ENCODE measurements around the gene CRAT. TPM values are rescaled to one million over a fixed set of nuclear protein-coding genes. Genes with fewer than 3 reads are reported as not detected.
A peak's percentile ranks its signal among the peaks of the same experiment; 100 is the strongest.

CRAT gene
- total and polyA plus RNA-seq, 11 donors, result 37.0 to 126 (median 65.7) TPM

DNA sequence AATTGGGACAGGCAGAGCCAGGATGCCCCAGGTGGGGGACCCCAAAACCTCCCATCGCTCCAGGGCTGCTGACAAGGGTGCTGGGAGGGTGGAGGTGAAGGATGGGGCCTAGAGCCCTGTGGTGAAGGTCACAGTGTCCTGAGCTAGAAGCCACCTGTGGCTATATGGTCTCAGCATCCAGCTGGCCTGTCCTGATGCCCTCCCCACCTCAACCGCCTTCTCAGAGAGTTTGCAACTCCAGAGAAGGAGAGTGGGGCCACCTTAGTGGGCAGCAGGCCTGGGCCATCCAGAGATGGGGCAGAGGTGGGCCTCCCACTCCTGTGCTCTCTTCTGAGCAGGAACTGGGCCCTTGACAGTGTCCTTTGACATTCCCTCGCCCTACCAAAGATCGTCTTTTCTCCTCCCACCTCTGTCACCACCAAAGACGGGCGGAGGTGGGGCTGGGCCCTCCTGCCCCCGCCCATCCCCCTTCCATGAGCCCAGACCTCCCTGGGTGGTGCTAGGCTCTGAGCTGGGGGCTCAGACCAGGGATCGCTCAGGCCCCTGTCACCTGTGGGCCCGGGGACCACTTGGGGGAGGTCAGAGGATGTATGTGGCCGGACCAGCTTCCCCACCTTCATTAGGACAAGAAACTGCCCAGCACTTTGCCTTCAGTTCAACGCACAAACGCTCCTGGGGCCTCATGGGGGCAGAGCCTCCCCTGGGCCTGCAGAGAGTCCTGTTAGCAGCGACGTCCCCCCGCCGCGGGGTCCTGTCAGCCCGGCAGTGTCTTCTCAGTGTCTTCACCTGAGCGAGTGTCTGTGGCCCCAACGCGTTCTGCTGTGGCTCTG lies 39.7 kb downstream of the CRAT start:
- peaks cover 0 to 28% (median 11%) of the 10 kb centered on the region in 12 donors for H3K4me1 ChIP-seq
- no peaks in the 10 kb centered on the region for H3K27me3 ChIP-seq
- TF ChIP-seq, protein P1, sequence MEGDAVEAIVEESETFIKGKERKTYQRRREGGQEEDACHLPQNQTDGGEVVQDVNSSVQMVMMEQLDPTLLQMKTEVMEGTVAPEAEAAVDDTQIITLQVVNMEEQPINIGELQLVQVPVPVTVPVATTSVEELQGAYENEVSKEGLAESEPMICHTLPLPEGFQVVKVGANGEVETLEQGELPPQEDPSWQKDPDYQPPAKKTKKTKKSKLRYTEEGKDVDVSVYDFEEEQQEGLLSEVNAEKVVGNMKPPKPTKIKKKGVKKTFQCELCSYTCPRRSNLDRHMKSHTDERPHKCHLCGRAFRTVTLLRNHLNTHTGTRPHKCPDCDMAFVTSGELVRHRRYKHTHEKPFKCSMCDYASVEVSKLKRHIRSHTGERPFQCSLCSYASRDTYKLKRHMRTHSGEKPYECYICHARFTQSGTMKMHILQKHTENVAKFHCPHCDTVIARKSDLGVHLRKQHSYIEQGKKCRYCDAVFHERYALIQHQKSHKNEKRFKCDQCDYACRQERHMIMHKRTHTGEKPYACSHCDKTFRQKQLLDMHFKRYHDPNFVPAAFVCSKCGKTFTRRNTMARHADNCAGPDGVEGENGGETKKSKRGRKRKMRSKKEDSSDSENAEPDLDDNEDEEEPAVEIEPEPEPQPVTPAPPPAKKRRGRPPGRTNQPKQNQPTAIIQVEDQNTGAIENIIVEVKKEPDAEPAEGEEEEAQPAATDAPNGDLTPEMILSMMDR (IDR thresholded peaks at IDR 0.05), result no peak
- no peak for TF ChIP-seq POLR2A (IDR thresholded peaks at IDR 0.05)
- no peak for DNase-seq
- no peak for ATAC-seq
- 77 to 82% (median 79%) methylated on average over 19 to 21 of the region's 21 CpGs for WGBS, 4 donors
- peak overlapping the region in 2 of 12 donors; percentile 4 to 86 for H3K27ac ChIP-seq
- intact Hi-C loops (cut with DNase I), result no loop called here
- H3K36me3 ChIP-seq, result peaks cover 0 to 42% (median 27%) of the 10 kb centered on the region in 9 donors
- no peak overlapping the region for H3K4me3 ChIP-seq
- no peaks in the 10 kb centered on the region for H3K9me3 ChIP-seq

DNA sequence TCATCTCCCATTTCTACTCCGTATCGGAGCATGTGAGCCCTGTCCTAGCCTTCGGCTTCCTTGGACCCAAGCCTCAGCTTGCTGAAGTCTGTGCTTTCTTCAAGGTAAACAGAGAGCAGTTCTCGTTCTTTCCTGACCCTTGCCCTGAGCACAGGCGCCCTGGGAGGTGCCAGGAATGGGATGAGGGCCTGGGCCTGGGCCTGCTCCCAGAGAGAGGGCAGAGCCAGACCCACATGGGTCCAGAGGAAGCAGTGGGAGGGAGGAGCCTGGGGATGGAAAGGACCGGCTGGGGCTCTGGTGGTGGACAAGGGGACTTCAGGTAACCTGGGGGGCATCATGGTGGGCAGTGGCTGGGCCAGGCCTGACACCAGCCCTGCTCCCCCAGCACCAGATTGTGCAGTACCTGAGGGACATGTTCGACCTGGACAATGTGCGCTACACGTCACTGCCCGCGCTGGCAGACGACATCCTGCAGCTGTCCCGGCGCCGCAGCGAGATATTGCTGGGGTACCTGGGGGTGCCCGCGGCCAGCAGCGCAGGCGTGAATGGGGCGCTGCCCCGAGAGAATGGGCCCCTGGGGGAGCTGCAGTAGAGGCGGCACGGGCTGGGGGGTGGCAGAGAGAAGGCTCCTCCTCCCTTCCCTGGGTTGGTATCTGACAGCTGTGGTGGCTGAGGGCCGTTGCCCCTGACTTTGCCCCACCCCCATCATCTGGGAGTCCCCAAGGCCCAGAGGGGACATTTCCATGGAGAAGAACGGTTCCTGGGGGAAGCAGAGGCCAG lies 40.5 kb downstream of the CRAT start:
- H3K27me3 ChIP-seq, result no peaks in the 10 kb centered on the region

GRCh38 chr9:129068990-129069861 lies 41.4 kb downstream of the CRAT start:
- peak; percentile 83 to 91 (median 87) for DNase-seq
- peak; percentile 94 to 97 (median 96) for ATAC-seq
- WGBS, 4 donors, result 40 to 59% (median 55%) methylated on average over 25 to 31 of the region's 31 CpGs
- Histone ChIP-seq H3K4me1 (peaks cover 0 to 28% (median 11%) of the 10 kb centered on the region in 12 donors), H3K4me3 (peak overlapping the region in 1 of 12 donors; percentile 25), H3K27me3 (no peaks in the 10 kb centered on the region), H3K27ac (peak overlapping the region; percentile 51 to 93 (median 84)), H3K9me3 (no peaks in the 10 kb centered on the region), H3K36me3 (peaks cover 0 to 58% (median 44%) of the 10 kb centered on the region in 9 donors)
- TF ChIP-seq, protein P1 (IDR thresholded peaks at IDR 0.05), result peak in 1 of 12 donors; percentile 9
- peak in 1 of 2 donors; percentile 32 for TF ChIP-seq POLR2A (IDR thresholded peaks at IDR 0.05)
- intact Hi-C loops (cut with DNase I), result loop anchor here in 1 of 10 donors (10.0 kb wide), 1 partner anchor 1086 kb away; no protein-coding TSS in a partner anchor

More for the DNA sequence above, 40.5 kb downstream of the CRAT start:
- Histone ChIP-seq H3K4me3 (no peak overlapping the region), H3K4me1 (peaks cover 0 to 28% (median 11%) of the 10 kb centered on the region in 12 donors), H3K27ac (peak overlapping the region in 11 of 12 donors; percentile 47 to 91 (median 84)), H3K36me3 (peaks cover 0 to 51% (median 36%) of the 10 kb centered on the region in 9 donors), H3K9me3 (no peaks in the 10 kb centered on the region)
- DNase-seq, result peak in 1 of 5 donors; percentile 61
- intact Hi-C loops (cut with DNase I), result loop anchor here in 1 of 10 donors (10.0 kb wide), 1 partner anchor 1085 kb away; no protein-coding TSS in a partner anchor
- ATAC-seq, result peak in 3 of 4 donors; percentile 1 to 11 (median 4)
- TF ChIP-seq, protein P1 (IDR thresholded peaks at IDR 0.05), result no peak
- TF ChIP-seq POLR2A (IDR thresholded peaks at IDR 0.05), result no peak
- 83 to 86% (median 85%) methylated on average over 19 to 26 of the region's 26 CpGs for WGBS, 4 donors

Measured in heart left ventricle (tissue), 16 donors.